Coronary artery (tissue), 2 donors: ENCODE measurements around the gene TMCO4.

ENCODE experiments used
- DNase-seq: peaks from one replicate; pipeline ENCODE4 v3.0.0-alpha.2; 2017; ENCODE audit warnings: low spot score
- H3K27ac ChIP-seq, 2 donors: fragments of 200-600 bp; sonication (generic); one replicate each; pipeline ENCODE4 v1.5.1; 2016 to 2019
- H3K4me3 ChIP-seq: fragments of 200-600 bp; sonication (generic); 2 replicates; pipeline ENCODE4 v1.5.1; 2016; ENCODE audit warnings: mild to moderate bottlenecking, moderate library complexity
- TF ChIP-seq, protein P1 (sequence below): fragments of 200-600 bp; sonication (generic); IDR thresholded peaks from one replicate; pipeline ENCODE4 v1.5.1; 2019; ENCODE audit warnings: antibody characterized with exemption

TMCO4 gene

DNA sequence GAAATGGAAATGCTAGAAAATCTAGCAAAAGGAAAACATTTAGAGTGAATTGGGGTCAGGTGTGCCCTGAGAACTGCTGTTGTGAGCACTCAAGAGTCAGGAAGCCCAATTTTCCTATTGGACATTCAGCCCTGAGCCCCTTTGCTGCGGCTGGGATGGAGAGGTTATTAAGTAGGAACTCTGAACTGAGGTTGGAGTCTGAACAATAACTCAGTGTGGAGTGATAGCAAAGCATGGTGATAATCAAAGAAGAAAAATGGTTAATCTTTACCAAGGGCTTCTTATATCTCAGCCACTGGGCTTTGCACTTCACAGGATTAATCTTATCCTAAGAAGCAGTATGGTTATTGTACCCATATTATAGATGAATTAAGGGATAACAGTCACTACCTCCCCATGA, 52.0 kb downstream of the TMCO4 start:
- Histone ChIP-seq H3K27ac (no peak overlapping the region), H3K4me3 (no peak overlapping the region)
- TF ChIP-seq, protein P1, sequence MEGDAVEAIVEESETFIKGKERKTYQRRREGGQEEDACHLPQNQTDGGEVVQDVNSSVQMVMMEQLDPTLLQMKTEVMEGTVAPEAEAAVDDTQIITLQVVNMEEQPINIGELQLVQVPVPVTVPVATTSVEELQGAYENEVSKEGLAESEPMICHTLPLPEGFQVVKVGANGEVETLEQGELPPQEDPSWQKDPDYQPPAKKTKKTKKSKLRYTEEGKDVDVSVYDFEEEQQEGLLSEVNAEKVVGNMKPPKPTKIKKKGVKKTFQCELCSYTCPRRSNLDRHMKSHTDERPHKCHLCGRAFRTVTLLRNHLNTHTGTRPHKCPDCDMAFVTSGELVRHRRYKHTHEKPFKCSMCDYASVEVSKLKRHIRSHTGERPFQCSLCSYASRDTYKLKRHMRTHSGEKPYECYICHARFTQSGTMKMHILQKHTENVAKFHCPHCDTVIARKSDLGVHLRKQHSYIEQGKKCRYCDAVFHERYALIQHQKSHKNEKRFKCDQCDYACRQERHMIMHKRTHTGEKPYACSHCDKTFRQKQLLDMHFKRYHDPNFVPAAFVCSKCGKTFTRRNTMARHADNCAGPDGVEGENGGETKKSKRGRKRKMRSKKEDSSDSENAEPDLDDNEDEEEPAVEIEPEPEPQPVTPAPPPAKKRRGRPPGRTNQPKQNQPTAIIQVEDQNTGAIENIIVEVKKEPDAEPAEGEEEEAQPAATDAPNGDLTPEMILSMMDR: no peak
- DNase-seq: no peak

GRCh38 chr1:19744886-19745285, 54.8 kb downstream of the TMCO4 start:
- no peak for DNase-seq
- TF ChIP-seq, protein P1: no peak
- Histone ChIP-seq H3K27ac (no peak overlapping the region), H3K4me3 (no peak overlapping the region)

- H3K4me3 ChIP-seq: no peak overlapping the region
- TF ChIP-seq, protein P1: no peak
- DNase-seq: no peak
- no peak overlapping the region for H3K27ac ChIP-seq
Observed at GRCh38 chr1:19744335-19744743, 55.4 kb downstream of the TMCO4 start.

DNA sequence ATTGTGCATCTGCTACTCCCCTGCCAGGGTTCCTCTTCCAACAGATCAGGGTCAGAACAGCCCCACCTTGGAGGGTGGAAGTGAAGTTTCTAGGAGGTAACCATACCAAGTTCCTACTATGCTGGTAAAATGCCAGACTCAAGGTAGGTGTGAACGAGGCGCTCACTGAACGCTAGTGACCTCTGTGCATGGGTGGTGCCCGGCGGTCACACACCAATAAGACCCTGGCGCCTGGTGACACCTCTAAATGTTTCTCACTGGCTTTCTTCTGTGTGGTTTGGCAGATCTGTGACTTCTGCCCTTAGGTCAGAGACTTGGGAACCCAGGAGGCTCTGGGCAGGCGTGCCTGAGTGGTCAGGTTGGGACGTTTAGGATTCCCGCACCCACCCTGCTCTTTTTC, 55.9 kb downstream of the TMCO4 start:
- Histone ChIP-seq H3K27ac (no peak overlapping the region), H3K4me3 (no peak overlapping the region)
- no peak for DNase-seq
- TF ChIP-seq, protein P1: no peak

- no peak overlapping the region for H3K4me3 ChIP-seq
- TF ChIP-seq, protein P1: no peak
- no peak for DNase-seq
- no peak overlapping the region for H3K27ac ChIP-seq
Observed at GRCh38 chr1:19743180-19743579, 56.5 kb downstream of the TMCO4 start.

GRCh38 chr1:19739628-19740027, 60.1 kb downstream of the TMCO4 start:
- Histone ChIP-seq H3K4me3 (no peak overlapping the region), H3K27ac (no peak overlapping the region)
- DNase-seq: no peak
- TF ChIP-seq, protein P1: no peak

DNA sequence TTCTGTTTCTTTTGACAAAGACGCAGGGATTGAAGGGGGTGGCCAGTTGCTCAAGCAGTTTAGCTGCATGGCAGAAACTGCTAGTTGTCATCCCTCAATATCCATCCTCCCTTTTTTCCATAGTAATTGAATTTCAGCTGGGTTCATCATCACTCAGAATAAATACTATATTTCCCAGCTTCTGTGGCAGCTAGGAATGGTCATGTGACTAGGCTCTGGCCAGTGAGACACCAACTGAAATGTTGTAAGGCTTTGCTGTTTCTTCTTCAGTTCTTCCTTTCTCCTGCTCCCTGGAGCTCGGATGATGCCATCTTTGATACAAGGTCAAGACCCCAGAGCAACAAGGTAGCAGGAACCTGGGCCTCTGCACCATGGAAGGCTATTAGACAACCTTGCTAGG, 61.0 kb downstream of the TMCO4 start:
- Histone ChIP-seq H3K27ac (no peak overlapping the region), H3K4me3 (no peak overlapping the region)
- no peak for DNase-seq
- TF ChIP-seq, protein P1: no peak
